ENCODE results near the gene KCNJ15.

KCNJ15 gene

DNA sequence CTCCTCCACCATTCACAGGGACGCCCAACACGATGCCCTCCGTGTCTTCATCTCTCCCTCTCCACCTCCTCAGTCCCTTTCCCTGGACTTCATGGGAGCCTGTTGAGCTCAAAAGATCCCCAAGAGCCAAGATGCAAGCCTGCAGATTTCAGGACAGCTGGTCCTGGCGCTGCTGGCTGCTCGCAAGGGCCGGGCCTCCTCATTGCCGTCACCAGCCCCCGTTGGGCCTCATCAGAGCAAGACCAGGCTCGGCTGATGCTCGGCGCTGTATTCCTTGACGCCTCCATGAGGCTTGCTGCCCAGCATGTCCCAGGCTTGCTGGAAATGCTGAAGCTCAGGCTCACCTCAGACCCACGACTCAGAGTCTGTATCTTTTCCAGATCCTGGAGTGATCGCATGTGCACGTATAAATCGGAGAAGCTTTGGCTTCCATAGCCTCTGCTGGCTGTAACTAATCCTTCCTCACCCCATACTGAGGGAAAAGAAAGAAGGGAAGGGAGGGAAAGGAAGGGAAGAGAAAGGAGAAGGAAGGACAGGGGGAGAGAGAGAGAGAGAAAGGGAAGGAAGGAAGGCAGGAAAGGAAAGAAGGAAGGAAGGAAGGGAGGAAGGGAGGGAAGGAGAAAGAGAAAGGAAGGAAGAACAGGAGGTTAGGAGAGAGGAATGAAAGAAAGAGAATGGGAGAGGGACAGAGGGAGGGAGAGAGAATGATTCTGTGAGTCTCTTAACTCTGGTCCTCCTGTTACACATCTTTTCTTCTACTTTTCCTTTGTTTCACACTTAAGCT, 94.6 kb downstream of the KCNJ15 start:
- FAIRE-seq = no peak
- DNase-seq (ENCODE audit: insufficient read length, low spot score) = no peak

- FAIRE-seq = no peak
- DNase-seq (ENCODE audit: insufficient read length, low spot score) = peak; percentile 31
Measured at GRCh38 chr21:38351961-38352521, 95.2 kb downstream of the KCNJ15 start.

DNA sequence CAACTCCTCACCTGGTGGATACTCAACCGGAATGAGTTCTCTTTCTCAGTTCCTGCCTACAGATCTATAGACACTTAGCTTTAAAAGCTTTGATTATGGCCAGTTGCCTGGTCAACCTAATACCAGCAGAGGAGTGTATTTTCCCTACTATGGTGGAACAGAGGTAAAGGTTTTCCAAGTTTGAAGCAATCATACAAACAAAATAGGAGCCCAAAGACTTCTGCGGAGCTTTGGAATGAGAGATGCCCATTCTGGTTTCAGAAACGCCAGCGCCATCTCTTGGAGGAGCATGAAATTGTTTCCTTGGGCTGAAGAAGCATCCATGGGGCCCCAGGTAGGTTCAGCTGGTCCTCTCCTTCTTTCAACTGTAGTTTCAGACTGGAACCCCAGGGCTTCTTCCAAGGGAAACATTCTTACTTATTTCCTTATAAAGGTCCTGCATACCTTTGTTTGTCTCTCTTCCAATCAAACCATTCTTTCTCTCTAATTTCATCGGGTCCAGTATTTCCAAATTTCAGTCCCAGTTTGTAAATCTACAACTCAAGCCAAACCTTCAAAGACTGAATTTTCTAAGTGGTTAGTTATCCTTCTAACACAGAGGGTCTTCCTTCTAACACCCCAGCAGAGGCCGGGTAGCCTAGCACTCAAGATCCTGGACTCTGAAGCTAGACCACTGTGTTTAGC, 95.9 kb downstream of the KCNJ15 start:
- DNase-seq (ENCODE audit: insufficient read length, low spot score) = peak; percentile 58
- FAIRE-seq = no peak

GRCh38 chr21:38354231-38354630, 97.4 kb downstream of the KCNJ15 start:
- DNase-seq (ENCODE audit: insufficient read length, low spot score) = no peak
- no peak for FAIRE-seq

DNA sequence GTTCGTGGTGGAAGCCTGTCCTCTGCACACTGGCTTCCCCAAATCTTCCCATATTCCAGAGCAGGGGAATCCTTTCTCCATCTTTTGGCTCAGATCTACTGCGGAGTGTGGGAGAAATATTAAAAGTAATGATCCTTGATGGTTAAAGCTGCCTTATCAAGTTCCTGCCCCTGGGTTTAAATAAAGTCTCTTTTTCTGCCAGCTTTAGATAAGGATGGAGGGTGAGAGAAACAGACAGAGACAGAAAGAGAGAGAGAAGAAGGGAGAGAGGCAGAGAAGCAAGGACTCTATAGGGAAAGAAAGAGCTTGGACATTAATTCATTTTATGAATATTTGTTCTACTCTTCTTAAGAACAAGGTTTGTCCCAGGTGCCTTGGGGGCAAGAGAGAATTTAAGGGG, 98.0 kb downstream of the KCNJ15 start:
- no peak for DNase-seq (ENCODE audit: insufficient read length, low spot score)
- FAIRE-seq = no peak

- FAIRE-seq (no peak), DNase-seq (ENCODE audit: insufficient read length, low spot score) (no peak)
Measured at GRCh38 chr21:38355353-38355752, 98.6 kb downstream of the KCNJ15 start.

GRCh38 chr21:38355992-38356781, 99.4 kb downstream of the KCNJ15 start:
- FAIRE-seq (peak; percentile 82), DNase-seq (ENCODE audit: insufficient read length, low spot score) (peak; percentile 79)
